H9 (cell line): Measurements from ENCODE around the gene TARBP2. TPM values are rescaled to one million over a fixed set of nuclear protein-coding genes. Genes with fewer than 3 reads are reported as not detected.

ENCODE experiments used
- DNase-seq: peaks from one replicate; pipeline ENCODE4 v3.0.0-alpha.2; 2017
- H2AFZ ChIP-seq: one replicate; pipeline ENCODE4 v1.6.1; 2013; ENCODE audit warnings: mild to moderate bottlenecking, low read length, control low read depth, moderate library complexity
- H2AK5ac ChIP-seq: 2 replicates; pipeline ENCODE4 v1.6.1; 2013; ENCODE audit warnings: low read length, control low read depth, mixed read lengths; ENCODE audit not compliant: insufficient read length
- H2BK120ac ChIP-seq: one replicate; pipeline ENCODE4 v1.6.1; 2013; ENCODE audit warnings: low read depth, mild to moderate bottlenecking, low read length, control low read depth, inconsistent platforms; ENCODE audit not compliant: poor library complexity, severe bottlenecking
- H2BK12ac ChIP-seq: 2 replicates; pipeline ENCODE4 v1.6.1; 2013; ENCODE audit warnings: low read length, control low read depth, mixed read lengths, low read depth; ENCODE audit not compliant: insufficient read length
- H2BK15ac ChIP-seq: 2 replicates; pipeline ENCODE4 v1.6.1; 2013; ENCODE audit warnings: low read depth, low read length, control low read depth
- H2BK20ac ChIP-seq: one replicate; pipeline ENCODE4 v1.6.1; 2013; ENCODE audit warnings: low read depth, mild to moderate bottlenecking, low read length, control low read depth, inconsistent platforms; ENCODE audit not compliant: poor library complexity, severe bottlenecking
- H2BK5ac ChIP-seq: 2 replicates; pipeline ENCODE4 v1.6.1; 2013; ENCODE audit warnings: low read length, control low read depth, mixed read lengths; ENCODE audit not compliant: insufficient read length
- H3K14ac ChIP-seq: 2 replicates; pipeline ENCODE4 v1.6.1; 2013; ENCODE audit warnings: low read length, control low read depth; ENCODE audit not compliant: insufficient read depth
- H3K18ac ChIP-seq: 2 replicates; pipeline ENCODE4 v1.6.1; 2013; ENCODE audit warnings: low read depth, mild to moderate bottlenecking, mixed read lengths, low read length, control low read depth; ENCODE audit not compliant: insufficient read length
- H3K23ac ChIP-seq: 2 replicates; pipeline ENCODE4 v1.6.1; 2013; ENCODE audit warnings: low read length, control low read depth, mixed read lengths, low read depth; ENCODE audit not compliant: insufficient read length
- H3K23me2 ChIP-seq: 2 replicates; pipeline ENCODE4 v1.6.1; 2013; ENCODE audit warnings: low read depth, mild to moderate bottlenecking, mixed read lengths, low read length, control low read depth; ENCODE audit not compliant: insufficient read length, poor library complexity, severe bottlenecking
- H3K27ac ChIP-seq: 2 replicates; pipeline ENCODE4 v1.5.1; 2013; ENCODE audit warnings: low read length, control low read depth, mixed read lengths, low read depth; ENCODE audit not compliant: insufficient read length
- H3K27me3 ChIP-seq: 2 replicates; pipeline ENCODE4 v1.6.1; 2013; ENCODE audit warnings: low read length, control low read depth, inconsistent platforms; ENCODE audit not compliant: insufficient read depth
- H3K4ac ChIP-seq: 2 replicates; pipeline ENCODE4 v1.6.1; 2013; ENCODE audit warnings: low read depth, mild to moderate bottlenecking, control low read depth, inconsistent platforms, low read length, moderate library complexity
- H3K4me1 ChIP-seq: 2 replicates; pipeline ENCODE4 v1.6.1; 2013; ENCODE audit warnings: low read length, control low read depth, inconsistent platforms; ENCODE audit not compliant: insufficient read depth
- H3K4me2 ChIP-seq: 2 replicates; pipeline ENCODE4 v1.6.1; 2013; ENCODE audit warnings: low read length, control low read depth, mixed read lengths; ENCODE audit not compliant: insufficient read length, insufficient read depth
- H3K56ac ChIP-seq: 2 replicates; pipeline ENCODE4 v1.6.1; 2013; ENCODE audit warnings: low read depth, mild to moderate bottlenecking, mixed read lengths, low read length, control low read depth; ENCODE audit not compliant: insufficient read length
- H3K79me1 ChIP-seq: 2 replicates; pipeline ENCODE4 v1.6.1; 2013; ENCODE audit warnings: low read depth, mild to moderate bottlenecking, moderate library complexity, low read length, control low read depth, inconsistent platforms; ENCODE audit not compliant: insufficient read depth, poor library complexity, severe bottlenecking
- H3K79me2 ChIP-seq: 2 replicates; pipeline ENCODE4 v1.6.1; 2013; ENCODE audit warnings: low read length, control low read depth, inconsistent platforms; ENCODE audit not compliant: insufficient read depth
- H3K9ac ChIP-seq: 2 replicates; pipeline ENCODE4 v1.6.1; 2013; ENCODE audit warnings: low read length, control low read depth, mixed read lengths; ENCODE audit not compliant: insufficient read length; ENCODE audit errors: extremely low read depth
- H3K9me3 ChIP-seq: one replicate; pipeline ENCODE4 v1.6.1; 2013; ENCODE audit warnings: low read depth, low read length, inconsistent platforms; ENCODE audit not compliant: control insufficient read depth
- H3T11ph ChIP-seq: one replicate; pipeline ENCODE4 v1.6.1; 2013; ENCODE audit warnings: mild to moderate bottlenecking, low read length, control low read depth, inconsistent platforms
- H4K20me1 ChIP-seq: one replicate; pipeline ENCODE4 v1.6.1; 2013; ENCODE audit not compliant: control insufficient read depth, insufficient read length, insufficient read depth
- H4K5ac ChIP-seq: 2 replicates; pipeline ENCODE4 v1.6.1; 2013; ENCODE audit warnings: low read depth, mild to moderate bottlenecking, mixed read lengths, low read length, control low read depth; ENCODE audit not compliant: insufficient read length
- H4K8ac ChIP-seq: replicated peaks from 2 replicates; pipeline ENCODE4 v1.6.1; 2013; ENCODE audit warnings: low read length, control low read depth, mixed read lengths, low read depth; ENCODE audit not compliant: insufficient read length
- H4K91ac ChIP-seq: 2 replicates; pipeline ENCODE4 v1.6.1; 2013; ENCODE audit warnings: low read depth, mild to moderate bottlenecking, moderate library complexity, mixed read lengths, low read length, control low read depth; ENCODE audit not compliant: insufficient read length
- H3K27ac Mint-ChIP-seq, 3 experiments: 2 replicates in 2 of 3; 3 replicates in 1 of 3; pipeline ENCODE4 v1.8.0; 2020 to 2021; ENCODE audit warnings: mixed read lengths in 3 of 3, mild to moderate bottlenecking in 1 of 3, moderate library complexity in 1 of 3
- H3K27me3 Mint-ChIP-seq: 2 replicates; pipeline ENCODE4 v1.8.0; 2021; ENCODE audit warnings: low read depth, mild to moderate bottlenecking, moderate library complexity, mixed read lengths
- H3K36me3 Mint-ChIP-seq, 3 experiments: 2 replicates in 2 of 3; 3 replicates in 1 of 3; pipeline ENCODE4 v1.8.0; 2020 to 2021; ENCODE audit warnings: low read depth in 3 of 3, mixed read lengths in 3 of 3; ENCODE audit not compliant: insufficient read depth in 1 of 3
- H3K4me1 Mint-ChIP-seq, 2 experiments: 2 replicates each; pipeline ENCODE4 v1.8.0; 2020; ENCODE audit warnings: mixed read lengths in 2 of 2
- H3K4me3 Mint-ChIP-seq, 2 experiments: 2 replicates in 1 of 2; 3 replicates in 1 of 2; pipeline ENCODE4 v1.8.0; 2020 to 2021; ENCODE audit warnings: mild to moderate bottlenecking in 2 of 2, mixed read lengths in 2 of 2, moderate library complexity in 1 of 2
- H3K9me3 Mint-ChIP-seq, 2 experiments: 2 replicates in 1 of 2; 3 replicates in 1 of 2; pipeline ENCODE4 v1.8.0; 2020; ENCODE audit warnings: mild to moderate bottlenecking in 2 of 2, mixed read lengths in 2 of 2, moderate library complexity in 1 of 2
- CTCF ChIP-seq: fragments of 200-600 bp; sonication (generic); conservative IDR thresholded peaks from 3 replicates; pipeline ENCODE4 v1.8.0; 2021; ENCODE audit warnings: antibody characterized with exemption, mild to moderate bottlenecking
- WGBS: extraction: QIAGEN DNeasy Blood & Tissue Kit; methylation state at CpG from one replicate; pipeline ENCODE4 v1.1.7; 2013; ENCODE audit warnings: missing lambda C conversion rate, low lambda C conversion rate, mixed read lengths; ENCODE audit not compliant: insufficient read length; ENCODE audit errors: extremely low coverage; 5-methylcytosine and 5-hydroxymethylcytosine counted together
- total RNA-seq: library from RNA; stranded (reverse); gene quantifications from 2 replicates; pipeline ENCODE4 v1.2.1, GENCODE V29; 2021

TARBP2 gene
- total RNA-seq, 1 experiment from 2014 or later, result 79.2 TPM

GRCh38 chr12:53532524-53533445 is 31.7 kb downstream of the TARBP2 start:
- Histone ChIP-seq H3K79me1 (no peaks in the 10 kb centered on the region), H3T11ph (no peak overlapping the region), H2BK20ac (no peak overlapping the region), H3K14ac (no peak overlapping the region), H4K5ac (no peak overlapping the region), H3K27ac (no peak overlapping the region), H2BK12ac (no peak overlapping the region), H3K9ac (no peak overlapping the region), H3K4me1 (no peaks in the 10 kb centered on the region), H2BK15ac (no peak overlapping the region), H3K9me3 (no peaks in the 10 kb centered on the region), H2AFZ (no peak overlapping the region), H3K56ac (no peak overlapping the region), H4K91ac (no peak overlapping the region), H3K23me2 (no peaks in the 10 kb centered on the region), H4K8ac (no peak overlapping the region), H2BK120ac (no peak overlapping the region), H3K79me2 (no peaks in the 10 kb centered on the region), H3K4me2 (no peak overlapping the region), H3K27me3 (no peaks in the 10 kb centered on the region), H2AK5ac (no peak overlapping the region), H3K18ac (no peak overlapping the region), H4K20me1 (no peaks in the 10 kb centered on the region), H3K23ac (no peak overlapping the region), H2BK5ac (no peak overlapping the region), H3K4ac (no peak overlapping the region)
- no peak for TF ChIP-seq CTCF
- H3K27me3 Mint-ChIP-seq, result no peaks in the 10 kb centered on the region
- no peaks in the 10 kb centered on the region for H3K9me3 Mint-ChIP-seq
- DNase-seq, result no peak
- H3K4me3 Mint-ChIP-seq, result no peak overlapping the region
- H3K36me3 Mint-ChIP-seq, result peaks cover 12 to 52% (median 35%) of the 10 kb centered on the region in 3 experiments; a peak in 6 of 7 replicates
- H3K27ac Mint-ChIP-seq, result no peak overlapping the region
- H3K4me1 Mint-ChIP-seq, result no peaks in the 10 kb centered on the region
- WGBS, result no CpG with 5 or more reads among the region's 7 CpGs
